Hepatocyte (in vitro differentiated cells): ENCODE data around the gene PLPP4.
A peak's percentile ranks its signal among the peaks of the same experiment; 100 is the strongest.

Source experiments
- EZH2 ChIP-seq: fragments of 200-600 bp; sonication (generic); IDR thresholded peaks from 2 replicates; pipeline ENCODE4 v1.6.1; 2016; ENCODE audit warnings: antibody characterized with exemption, mild to moderate bottlenecking, borderline replicate concordance
- EZH2phosphoT487 ChIP-seq: fragments of 200-600 bp; sonication (generic); IDR thresholded peaks from one replicate; pipeline ENCODE4 v1.6.1; 2018; ENCODE audit warnings: antibody characterized with exemption, mild to moderate bottlenecking, low read depth, moderate library complexity; ENCODE audit not compliant: unreplicated experiment, severe bottlenecking
- TF ChIP-seq, protein P1 (sequence below): fragments of 200-600 bp; sonication (generic); IDR thresholded peaks from 2 replicates; pipeline ENCODE4 v1.5.1; 2016; ENCODE audit warnings: antibody characterized with exemption, mild to moderate bottlenecking; ENCODE audit not compliant: poor library complexity

DNA sequence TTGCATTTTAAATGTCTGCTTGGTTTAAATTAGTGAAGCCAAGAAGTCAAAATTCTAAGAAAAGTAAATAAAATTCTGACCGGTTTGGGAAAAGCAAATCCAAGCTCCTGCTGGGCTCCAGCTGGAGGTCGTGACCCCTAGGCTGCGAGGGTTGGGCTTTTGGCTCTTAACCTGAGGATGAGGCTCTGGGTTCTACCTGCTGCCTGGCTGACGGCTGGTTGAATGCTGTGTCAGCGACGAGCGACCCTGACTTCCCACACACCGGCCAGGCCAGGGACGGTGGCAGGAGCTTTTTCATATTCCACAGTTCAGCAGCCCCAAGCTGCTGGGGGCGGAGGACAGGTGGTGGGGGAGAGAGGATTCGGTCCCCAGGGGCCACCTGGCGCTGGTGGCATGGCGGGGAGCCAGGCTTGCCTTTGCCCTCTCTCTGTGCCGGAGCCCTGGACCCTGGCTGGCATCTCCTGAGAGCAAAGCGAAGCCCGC, 843 bp upstream of the PLPP4 start:
- TF ChIP-seq, protein P1, sequence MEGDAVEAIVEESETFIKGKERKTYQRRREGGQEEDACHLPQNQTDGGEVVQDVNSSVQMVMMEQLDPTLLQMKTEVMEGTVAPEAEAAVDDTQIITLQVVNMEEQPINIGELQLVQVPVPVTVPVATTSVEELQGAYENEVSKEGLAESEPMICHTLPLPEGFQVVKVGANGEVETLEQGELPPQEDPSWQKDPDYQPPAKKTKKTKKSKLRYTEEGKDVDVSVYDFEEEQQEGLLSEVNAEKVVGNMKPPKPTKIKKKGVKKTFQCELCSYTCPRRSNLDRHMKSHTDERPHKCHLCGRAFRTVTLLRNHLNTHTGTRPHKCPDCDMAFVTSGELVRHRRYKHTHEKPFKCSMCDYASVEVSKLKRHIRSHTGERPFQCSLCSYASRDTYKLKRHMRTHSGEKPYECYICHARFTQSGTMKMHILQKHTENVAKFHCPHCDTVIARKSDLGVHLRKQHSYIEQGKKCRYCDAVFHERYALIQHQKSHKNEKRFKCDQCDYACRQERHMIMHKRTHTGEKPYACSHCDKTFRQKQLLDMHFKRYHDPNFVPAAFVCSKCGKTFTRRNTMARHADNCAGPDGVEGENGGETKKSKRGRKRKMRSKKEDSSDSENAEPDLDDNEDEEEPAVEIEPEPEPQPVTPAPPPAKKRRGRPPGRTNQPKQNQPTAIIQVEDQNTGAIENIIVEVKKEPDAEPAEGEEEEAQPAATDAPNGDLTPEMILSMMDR = no peak
- TF ChIP-seq EZH2phosphoT487 (no peak), EZH2 (peak; percentile 43)
